GM21529 (cell line): Measurements from ENCODE around the gene NPAS2.

Experiments
- ATAC-seq: cut with Tn5 transposase; IDR thresholded peaks from one replicate; pipeline ENCODE4 v1.9.1; 2021; ENCODE audit not compliant: unreplicated experiment

The NPAS2 gene

DNA sequence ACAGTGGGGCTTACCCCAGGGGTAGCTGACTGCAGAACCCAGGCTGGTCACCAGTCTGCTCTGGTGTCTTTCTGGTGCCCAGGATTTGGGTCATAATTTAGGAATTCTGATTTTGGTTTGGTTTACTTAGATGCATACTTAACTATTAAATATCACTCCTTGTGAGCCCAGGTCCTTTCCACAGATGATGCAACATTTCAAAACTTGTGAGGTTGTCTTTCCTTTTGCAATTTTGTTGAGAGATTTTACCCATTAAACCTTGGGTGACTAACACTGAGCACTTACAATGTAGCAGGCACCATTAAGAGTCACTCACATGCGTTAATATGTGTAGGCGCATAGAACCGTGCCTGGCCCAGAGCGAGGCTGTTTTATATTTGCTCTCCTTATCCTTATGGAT is 120.3 kb downstream of the NPAS2 start:
- ATAC-seq: no peak

DNA sequence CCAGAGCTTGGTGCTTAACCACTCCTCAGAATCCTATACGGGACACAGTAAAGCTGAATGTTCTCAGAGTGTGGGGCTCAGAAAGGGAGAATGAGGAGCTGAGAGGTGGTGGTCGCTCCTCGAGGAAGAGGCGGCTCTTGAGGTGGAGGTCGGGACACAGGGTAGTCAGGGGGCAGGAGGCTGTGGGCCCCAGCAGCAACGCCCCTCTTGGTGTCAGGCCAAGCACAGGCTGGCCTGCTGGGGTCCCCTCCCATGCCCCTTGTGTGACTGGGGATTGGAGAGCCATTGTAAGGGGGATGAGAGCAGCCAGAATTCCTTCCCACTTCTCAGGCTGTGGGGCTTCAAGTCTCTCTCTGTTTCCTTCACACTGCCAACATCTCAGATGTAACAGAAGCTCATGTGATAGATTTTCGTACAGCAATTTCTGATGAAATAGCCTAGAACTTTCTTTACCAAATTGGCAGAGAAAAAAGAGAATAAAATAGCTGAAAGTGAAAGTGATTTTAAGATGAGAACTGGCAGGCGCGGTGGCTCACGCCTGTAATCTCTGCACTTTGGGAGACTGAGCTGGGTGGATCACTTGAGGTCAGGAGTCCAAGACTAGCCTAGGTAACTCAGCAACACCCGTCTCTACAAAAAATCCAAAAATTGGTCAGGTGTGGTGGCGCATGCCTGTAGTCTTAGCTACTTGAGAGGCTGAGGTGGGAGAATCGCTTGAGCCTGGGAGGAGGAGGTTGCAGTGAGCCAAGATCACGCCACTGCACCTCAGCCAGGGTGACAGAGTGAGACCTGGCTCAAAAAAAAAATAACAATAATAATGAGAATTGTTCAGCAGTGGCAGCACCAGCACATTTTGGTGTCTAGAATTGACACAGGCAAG is 121.1 kb downstream of the NPAS2 start:
- no peak for ATAC-seq

- no peak for ATAC-seq
Observed at GRCh38 chr2:100941646-100942240, 121.8 kb downstream of the NPAS2 start.

- ATAC-seq: no peak
Observed at GRCh38 chr2:100944617-100945432, 124.9 kb downstream of the NPAS2 start.

- no peak for ATAC-seq
Observed at GRCh38 chr2:100945433-100945740, 125.4 kb downstream of the NPAS2 start.

DNA sequence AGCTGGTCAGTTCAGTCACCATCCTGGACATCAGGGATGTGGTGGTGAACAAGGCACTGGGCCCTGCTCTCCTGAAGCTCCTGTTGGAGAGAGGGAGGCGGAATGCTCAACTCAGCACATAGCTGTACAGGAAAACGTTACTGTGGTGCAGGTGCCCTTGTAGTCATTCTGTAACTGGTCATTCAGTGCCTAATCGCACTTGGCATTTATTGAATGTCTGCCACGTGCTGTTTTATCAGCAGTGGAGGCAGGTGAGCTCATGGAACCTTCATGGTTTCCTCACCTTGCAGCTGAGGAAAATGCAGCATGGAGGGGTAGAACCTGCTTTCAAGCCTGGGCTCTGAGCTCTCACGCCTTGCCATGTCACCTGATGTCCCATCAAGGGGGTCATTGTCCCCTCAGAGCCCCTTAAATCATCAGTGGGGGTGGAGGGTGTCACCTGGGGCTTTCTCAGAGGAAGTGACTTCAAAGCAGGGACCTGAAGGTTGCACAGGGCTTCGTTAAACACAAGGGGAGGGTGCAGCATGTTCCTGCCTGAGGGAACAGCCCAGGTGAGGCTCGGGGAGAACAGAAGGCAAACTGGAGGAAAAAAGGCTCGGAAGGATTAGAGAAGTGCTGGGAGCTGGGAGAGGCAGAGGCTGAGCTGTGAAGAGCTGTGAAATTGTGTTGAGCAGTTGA is 126.1 kb downstream of the NPAS2 start:
- ATAC-seq: no peak

DNA sequence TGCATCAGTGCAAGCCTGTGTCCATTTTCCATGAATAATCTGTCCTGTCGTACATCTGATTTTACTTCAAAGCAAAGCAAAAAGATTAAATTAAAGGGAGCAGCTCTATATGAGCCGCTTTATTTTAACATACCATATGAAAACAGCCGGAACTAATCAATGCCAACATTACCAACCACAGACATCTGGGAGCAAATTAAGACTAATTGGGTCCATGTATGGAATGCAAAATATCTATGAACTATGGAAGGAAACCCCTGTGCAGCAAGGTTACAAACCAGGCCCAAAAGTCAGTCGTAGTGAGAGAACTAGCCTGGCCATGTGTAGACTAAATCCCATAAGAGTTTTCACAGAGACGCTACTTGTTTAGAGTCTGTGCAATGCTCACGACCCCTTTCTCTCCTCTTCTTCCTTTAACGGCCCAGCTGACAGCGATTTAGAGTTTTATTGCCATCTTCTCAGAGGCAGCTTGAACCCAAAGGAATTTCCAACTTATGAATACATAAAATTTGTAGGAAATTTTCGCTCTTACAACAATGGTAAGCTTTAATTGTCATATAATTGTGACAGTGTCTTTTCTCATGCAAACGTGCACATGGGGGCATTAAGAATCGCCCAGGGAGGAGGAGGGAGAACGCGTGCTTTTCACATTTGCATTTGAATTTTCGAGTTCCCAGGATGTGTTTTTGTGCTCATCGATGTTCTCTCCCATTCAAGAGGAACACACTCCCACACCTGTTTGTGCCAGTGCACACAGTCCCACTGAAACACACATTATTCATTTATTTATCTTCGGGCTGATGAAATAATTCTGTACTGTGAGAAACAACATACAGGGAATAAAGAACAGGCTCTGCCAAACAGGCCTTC is 129.2 kb downstream of the NPAS2 start:
- no peak for ATAC-seq

GRCh38 chr2:100952512-100952911 is 132.6 kb downstream of the NPAS2 start:
- ATAC-seq: no peak

DNA sequence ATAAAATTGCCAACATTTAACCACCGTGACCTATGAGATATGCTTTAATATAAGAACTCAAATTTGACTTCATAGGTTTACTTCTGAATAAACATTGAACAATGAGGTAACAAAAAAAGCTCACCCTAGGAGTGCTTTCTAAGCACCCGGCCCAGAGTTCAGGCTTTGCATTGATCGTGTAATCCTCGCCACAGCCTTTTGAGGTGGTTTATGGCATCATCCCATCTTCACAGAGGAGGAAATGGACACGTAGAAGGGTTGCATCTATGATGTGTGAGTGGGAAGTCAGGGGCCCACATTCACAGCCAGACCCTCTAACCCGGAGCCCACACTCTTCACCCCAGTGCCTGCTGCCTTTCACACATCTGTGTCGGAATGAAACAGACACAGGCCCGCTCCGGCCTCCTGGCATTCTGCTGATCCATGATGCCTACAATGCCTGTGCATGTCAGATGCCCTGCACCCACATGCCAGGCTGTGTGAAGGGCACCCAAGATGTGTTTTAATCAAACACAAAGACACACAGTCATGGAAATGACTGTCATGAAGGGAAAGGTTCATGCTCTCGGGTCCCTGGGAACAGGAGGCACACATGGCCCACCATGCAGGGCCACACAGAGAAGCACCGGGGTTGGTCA is 133.6 kb downstream of the NPAS2 start:
- ATAC-seq: no peak

DNA sequence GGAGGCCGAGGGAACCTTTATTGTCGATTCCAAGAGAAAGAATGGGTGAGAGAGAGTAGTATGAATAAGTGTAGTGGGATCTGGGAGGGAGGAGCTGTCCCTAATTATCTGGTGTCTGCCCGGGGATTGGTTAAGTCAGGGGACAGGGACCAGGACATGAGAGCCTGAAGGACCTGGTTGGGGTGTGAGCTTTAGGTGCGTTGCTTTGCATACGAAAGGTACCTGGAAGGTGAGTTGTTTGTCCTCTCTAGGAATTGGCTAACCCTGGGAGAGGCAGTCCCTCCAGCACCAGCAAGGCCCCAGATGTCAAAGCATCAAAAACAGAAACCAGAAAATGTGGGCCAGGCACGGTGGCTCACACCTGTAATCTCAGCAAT is 134.1 kb downstream of the NPAS2 start:
- no peak for ATAC-seq

DNA sequence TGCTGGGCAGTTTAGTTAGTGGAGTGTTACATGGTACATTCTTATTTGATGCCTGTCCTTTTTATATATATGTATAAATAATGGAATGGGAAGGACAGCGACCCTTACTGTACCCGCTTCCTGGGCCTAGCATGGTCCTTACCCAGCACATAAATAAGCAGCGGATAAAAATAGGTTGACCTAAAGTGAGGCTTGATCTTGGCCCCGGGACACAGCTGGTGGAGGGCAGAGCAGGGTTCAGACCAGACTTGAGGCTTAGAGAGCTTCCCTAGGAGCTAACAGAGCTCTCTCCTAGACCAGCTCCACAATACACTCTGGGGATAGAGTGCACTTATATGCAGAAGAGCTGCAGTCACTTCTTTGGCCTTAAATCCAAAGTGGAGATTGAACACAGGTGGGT is 135.3 kb downstream of the NPAS2 start:
- ATAC-seq: no peak

- ATAC-seq: no peak
Observed at GRCh38 chr2:100956081-100956480, 136.1 kb downstream of the NPAS2 start.

DNA sequence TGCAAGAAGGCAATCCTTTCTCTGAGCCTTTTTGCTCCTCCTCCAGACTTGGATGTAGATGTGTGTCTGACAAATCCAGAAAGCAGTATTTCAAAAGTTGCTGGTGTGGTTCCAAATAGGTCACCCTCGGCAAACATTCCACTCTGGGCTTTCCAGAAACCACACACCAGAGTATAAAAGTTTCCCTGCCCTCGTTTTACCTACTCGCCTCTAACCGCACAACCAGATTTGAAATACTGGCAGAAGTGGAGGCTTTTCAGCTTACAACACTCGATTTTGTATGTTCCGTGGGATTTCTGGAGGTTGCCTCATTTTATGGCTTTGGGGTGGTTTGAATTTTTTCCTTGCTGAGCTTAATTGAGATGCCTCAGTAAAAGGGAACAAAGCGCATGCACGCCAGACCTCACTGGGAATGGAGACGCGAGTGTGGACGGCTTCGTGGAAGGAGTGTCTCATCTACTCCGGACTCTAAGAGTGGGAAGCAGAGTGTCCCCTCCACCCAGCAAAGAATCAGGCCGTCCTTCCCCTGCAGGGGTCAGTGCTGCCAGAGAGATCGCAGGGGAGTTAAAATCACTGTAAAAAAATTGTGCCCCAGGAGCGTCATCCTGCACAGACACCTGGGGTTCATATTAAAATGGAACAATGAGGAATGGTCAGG is 138.2 kb downstream of the NPAS2 start:
- ATAC-seq: no peak

GRCh38 chr2:100959225-100959880 is 139.4 kb downstream of the NPAS2 start:
- ATAC-seq: no peak

- ATAC-seq: no peak
Observed at GRCh38 chr2:100960688-100961087, 140.7 kb downstream of the NPAS2 start.

- no peak for ATAC-seq
Observed at GRCh38 chr2:100962366-100963025, 142.6 kb downstream of the NPAS2 start.

DNA sequence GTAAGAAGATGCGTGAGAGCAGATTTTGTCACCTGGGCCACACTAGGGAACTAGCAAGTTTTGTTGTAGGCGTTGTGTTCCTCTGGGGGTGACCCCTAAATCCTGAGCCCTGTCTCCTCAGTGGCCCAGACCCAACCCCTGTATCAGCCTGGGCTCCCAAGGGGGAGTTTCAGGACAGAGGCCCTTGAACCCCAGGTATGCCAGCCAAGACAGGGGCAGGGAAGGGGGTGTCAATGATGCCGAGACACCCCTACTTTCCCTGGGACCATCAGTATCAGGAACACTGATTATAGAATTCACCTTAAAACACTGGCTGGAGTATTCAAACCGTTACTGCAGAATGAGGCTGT is 143.1 kb downstream of the NPAS2 start:
- no peak for ATAC-seq

DNA sequence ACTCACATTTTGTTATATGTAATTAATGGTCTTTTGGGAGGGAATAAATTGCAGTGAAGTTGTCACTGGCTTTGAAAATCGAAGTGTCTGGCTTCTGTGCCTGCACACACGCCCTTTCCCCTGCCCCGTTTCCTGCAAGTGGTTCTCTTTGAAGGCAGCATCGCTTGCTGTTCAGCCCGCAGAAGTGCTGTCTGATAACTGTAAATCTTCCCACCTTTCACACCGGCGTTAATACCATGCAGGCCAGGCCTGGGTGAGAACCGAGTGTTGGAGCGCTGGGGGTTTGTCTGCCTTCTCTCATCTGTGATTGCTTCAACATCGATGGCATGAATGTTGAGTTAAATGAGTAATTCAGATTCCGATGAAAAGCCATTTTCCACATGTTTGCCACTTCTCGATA is 144.3 kb downstream of the NPAS2 start:
- no peak for ATAC-seq
